HG03060 (cell line): ENCODE data around the gene PRRT4.

Experiments used
- ATAC-seq: cut with Tn5 transposase; IDR thresholded peaks from one replicate; pipeline ENCODE4 v1.9.1; 2021; ENCODE audit warnings: low read depth, moderate number of reproducible peaks; ENCODE audit not compliant: unreplicated experiment

The PRRT4 gene

GRCh38 chr7:128351296-128352152 lies 10.0 kb downstream of the PRRT4 start:
- no peak for ATAC-seq

- ATAC-seq = no peak
These were observed 10.7 kb downstream of the PRRT4 start for GRCh38 chr7:128350708-128351295.

DNA sequence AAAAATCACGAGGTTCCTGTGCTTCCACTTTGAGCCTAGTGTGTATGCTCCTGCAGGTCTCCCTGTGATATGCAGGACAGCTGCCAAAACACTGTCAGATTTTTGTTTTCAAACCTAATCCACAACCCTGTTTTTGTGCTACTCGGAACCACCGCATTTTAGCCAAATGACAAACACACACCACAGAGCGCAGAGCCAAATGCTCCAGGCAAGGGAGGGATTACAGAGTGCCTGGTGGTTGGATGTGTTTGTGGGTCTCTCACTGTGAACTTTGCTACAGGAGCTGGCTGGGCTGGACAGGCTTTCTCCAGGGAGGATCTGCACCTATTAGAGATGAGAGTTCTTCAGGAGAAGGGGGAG lies 12.0 kb downstream of the PRRT4 start:
- ATAC-seq = no peak

DNA sequence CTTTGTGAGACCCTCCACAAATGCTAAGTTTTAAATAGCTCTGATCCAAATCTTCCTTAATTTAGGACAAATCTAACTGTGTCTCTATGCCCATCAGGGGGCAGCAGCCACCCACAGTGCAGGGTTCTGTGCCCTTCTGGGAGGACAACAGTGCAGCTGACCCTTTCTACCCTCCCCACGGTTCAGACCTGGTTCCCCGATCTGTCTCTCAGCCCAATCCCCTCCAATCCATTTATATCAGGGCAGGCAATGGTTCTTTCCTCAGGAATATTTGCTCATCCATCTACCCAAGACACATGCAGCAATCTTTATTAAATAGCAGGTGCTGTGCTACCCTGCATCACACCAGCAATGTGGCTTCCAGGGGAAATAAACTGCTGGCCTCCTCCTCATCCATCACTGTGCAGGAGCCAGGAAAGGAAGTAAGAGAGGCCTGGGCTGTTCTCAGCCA lies 13.8 kb downstream of the PRRT4 start:
- ATAC-seq = no peak

GRCh38 chr7:128344431-128344774 lies 17.1 kb downstream of the PRRT4 start:
- no peak for ATAC-seq

- ATAC-seq = peak; percentile 88
These were observed 17.7 kb downstream of the PRRT4 start, which contains the start of gene RBM28 for GRCh38 chr7:128343554-128344430. TSS of gene RBM28 (minus strand) at chr7:128343908. CDS start at chr7:128343793, 115 bp downstream.

DNA sequence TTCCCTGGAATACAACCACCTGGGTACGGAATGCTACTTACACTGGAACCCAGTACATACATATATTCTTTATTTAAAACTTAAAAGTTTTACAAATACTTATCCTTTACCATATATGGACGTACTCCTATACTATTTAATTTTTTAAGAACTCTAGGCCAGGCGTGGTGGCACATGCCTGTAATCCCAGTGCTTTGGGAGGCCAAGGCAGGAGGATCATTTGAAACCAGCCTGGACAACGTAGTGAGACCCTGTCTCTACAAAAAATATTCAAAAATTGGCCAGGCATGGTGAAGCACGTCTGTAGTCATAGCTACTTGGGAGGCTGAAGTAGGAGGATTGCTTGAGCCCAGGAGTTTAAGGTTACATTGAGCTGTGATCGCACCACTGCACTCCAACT lies 19.8 kb downstream of the PRRT4 start:
- no peak for ATAC-seq

- ATAC-seq = no peak
These were observed 25.8 kb downstream of the PRRT4 start for GRCh38 chr7:128335730-128336129.

- ATAC-seq = no peak
These were observed 37.2 kb downstream of the PRRT4 start for GRCh38 chr7:128324368-128324680.

GRCh38 chr7:128323459-128324367 lies 37.8 kb downstream of the PRRT4 start:
- ATAC-seq = no peak

- ATAC-seq = no peak
These were observed 38.5 kb downstream of the PRRT4 start for GRCh38 chr7:128323040-128323439.

GRCh38 chr7:128322040-128322643 lies 39.3 kb downstream of the PRRT4 start:
- ATAC-seq = no peak

GRCh38 chr7:128321044-128321422 lies 40.5 kb downstream of the PRRT4 start:
- no peak for ATAC-seq

GRCh38 chr7:128318691-128319090 lies 42.8 kb downstream of the PRRT4 start:
- ATAC-seq = no peak

GRCh38 chr7:128311013-128311412 lies 50.5 kb downstream of the PRRT4 start:
- no peak for ATAC-seq

DNA sequence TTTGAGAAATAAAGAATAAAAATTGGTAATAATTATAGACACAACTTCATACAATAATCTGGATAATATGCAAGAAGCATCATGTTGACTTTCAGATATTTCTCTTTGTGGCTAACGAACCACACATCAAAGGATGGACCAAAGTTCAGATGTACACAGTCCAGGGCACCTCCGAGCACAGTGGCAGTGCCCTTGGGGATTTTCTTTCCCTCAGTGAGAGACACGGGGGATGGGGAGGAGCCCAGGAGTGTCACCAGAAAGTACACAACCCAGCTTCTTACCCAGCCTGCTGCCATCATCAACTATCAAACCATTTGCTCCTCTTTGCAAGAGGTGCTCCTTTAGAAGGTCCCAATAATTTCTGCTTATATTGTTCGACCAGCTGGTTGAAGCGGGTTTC lies 51.0 kb downstream of the PRRT4 start:
- ATAC-seq = no peak

- ATAC-seq = no peak
These were observed 51.5 kb downstream of the PRRT4 start for GRCh38 chr7:128309976-128310375.

- ATAC-seq = no peak
These were observed 52.4 kb downstream of the PRRT4 start for GRCh38 chr7:128309124-128309523.

- ATAC-seq = no peak
These were observed 54.4 kb downstream of the PRRT4 start for GRCh38 chr7:128307061-128307460.

GRCh38 chr7:128304212-128304611 lies 57.3 kb downstream of the PRRT4 start:
- no peak for ATAC-seq
